Measurements from ENCODE around the gene NR5A1.

GRCh38 chr9:124498040-124498439 is 9.2 kb downstream of the NR5A1 start:
- TF ChIP-seq CTCF (IDR thresholded peaks at IDR 0.05 in 2 of 3, conservative IDR thresholded peaks at IDR 0.05 in 1 of 3; ENCODE audit: borderline replicate concordance in 1 of 3, insufficient read depth in 1 of 3, low read depth in 2 of 3, low read length in 2 of 3) (no peak), MAX (IDR thresholded peaks at IDR 0.05) (no peak), TCF7L2 (IDR thresholded peaks at IDR 0.05; ENCODE audit: borderline replicate concordance, extremely low read depth, insufficient read depth, insufficient read length) (no peak), REST (IDR thresholded peaks at IDR 0.05; ENCODE audit: low read depth) (no peak), EZH2phosphoT487 (IDR thresholded peaks at IDR 0.05; ENCODE audit: borderline replicate concordance) (no peak), YY1 (IDR thresholded peaks at IDR 0.05; ENCODE audit: extremely low read depth, insufficient replicate concordance, low read depth, low read length) (no peak), POLR2AphosphoS5 (IDR thresholded peaks at IDR 0.05; ENCODE audit: low read depth, low read length) (no peak), SRF (IDR thresholded peaks at IDR 0.05; ENCODE audit: low read depth) (no peak), POLR2A (IDR thresholded peaks at IDR 0.05; ENCODE audit: borderline replicate concordance, extremely low read depth, insufficient read depth, insufficient read length) (no peak), EZH2 (IDR thresholded peaks at IDR 0.05) (no peak)

Measured in HCT116 (cell line).